ENCODE results near the gene EFNA5. TPM values are rescaled to one million over a fixed set of nuclear protein-coding genes. Genes with fewer than 3 reads are reported as not detected.

The EFNA5 gene
- polyA plus RNA-seq, 1 donor (not counting 4 experiments of a cell fraction or from before 2014, with no cell fraction given): 4.8 TPM

DNA sequence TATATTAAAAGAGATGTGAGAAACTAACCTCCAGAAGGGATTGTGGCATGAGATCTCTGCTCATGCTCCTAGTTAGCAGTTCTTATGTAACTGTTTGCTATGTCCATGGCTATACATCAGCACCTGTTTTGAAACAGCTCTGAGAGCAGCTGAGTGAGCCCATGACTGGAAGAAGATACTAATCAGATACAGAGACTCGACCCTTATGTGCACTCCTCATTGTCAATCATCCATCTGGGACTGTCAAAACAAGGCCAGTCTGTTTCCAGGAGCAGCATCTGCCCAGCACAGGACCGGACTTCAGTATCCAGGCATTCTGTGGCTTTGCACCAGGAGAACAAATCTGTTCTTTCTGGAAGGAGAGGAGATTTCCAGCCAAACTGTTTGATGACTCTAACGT is 77.7 kb downstream of the EFNA5 start:
- no peak for DNase-seq (ENCODE audit: low read depth, low spot score)

DNA sequence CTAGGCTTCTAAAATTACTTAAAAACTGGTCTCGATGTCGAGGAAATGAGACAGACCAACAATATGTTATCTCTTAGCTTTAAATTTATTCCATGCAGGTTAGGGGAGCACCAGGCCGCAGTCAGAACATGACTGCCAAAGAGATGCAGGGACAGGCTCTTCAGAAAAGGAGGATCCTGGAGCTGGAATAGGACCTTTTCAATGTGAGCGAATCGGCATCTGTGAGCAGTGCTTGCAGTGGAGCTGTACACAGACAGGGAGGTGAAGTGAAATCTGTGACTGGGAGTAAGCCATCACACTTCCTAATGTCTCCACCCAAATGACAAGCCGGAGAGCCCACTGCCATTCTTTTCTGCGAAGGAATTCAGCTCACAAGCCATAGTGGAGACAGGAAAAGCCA is 78.2 kb downstream of the EFNA5 start:
- peak; percentile 20 for FAIRE-seq
- Histone ChIP-seq H3K27me3 (ENCODE audit: control insufficient read depth, extremely low read depth, insufficient read depth, low read length) (no peaks in the 10 kb centered on the region), H2AFZ (ENCODE audit: control insufficient read depth, low read length) (no peak overlapping the region), H3K4me3 (ENCODE audit: control insufficient read depth in 2 of 3, extremely low read depth in 1 of 3, insufficient read depth in 2 of 3, low read depth in 1 of 3, low read length in 3 of 3) (no peak overlapping the region), H3K9me1 (ENCODE audit: control insufficient read depth, extremely low read depth, insufficient read depth, low read length) (no peaks in the 10 kb centered on the region), H3K4me1 (ENCODE audit: control insufficient read depth, extremely low read depth, insufficient read depth, low read length) (peaks cover 13% of the 10 kb centered on the region), H3K9ac (ENCODE audit: control insufficient read depth, extremely low read depth, insufficient read depth, low read length) (no peak overlapping the region), H3K4me2 (ENCODE audit: control insufficient read depth, extremely low read depth, insufficient read depth, low read depth, low read length) (no peak overlapping the region), H3K9me3 (ENCODE audit: control insufficient read depth, low read depth, low read length) (no peaks in the 10 kb centered on the region), H3K27ac (ENCODE audit: control insufficient read depth, insufficient read depth, low read length) (no peak overlapping the region), H4K20me1 (ENCODE audit: control insufficient read depth, extremely low read depth, insufficient read depth, low read length) (no peaks in the 10 kb centered on the region), H3K79me2 (ENCODE audit: control insufficient read depth, insufficient read depth, low read length) (peaks cover 6% of the 10 kb centered on the region), H3K36me3 (ENCODE audit: control insufficient read depth in 2 of 2, extremely low read depth in 1 of 2, insufficient read depth in 2 of 2, low read length in 2 of 2) (no peaks in the 10 kb centered on the region)
- no peak for DNase-seq (ENCODE audit: low read depth, low spot score)
- TF ChIP-seq EZH2 (IDR thresholded peaks at IDR 0.05; ENCODE audit: low read length): no peak
- TF ChIP-seq, protein P1, sequence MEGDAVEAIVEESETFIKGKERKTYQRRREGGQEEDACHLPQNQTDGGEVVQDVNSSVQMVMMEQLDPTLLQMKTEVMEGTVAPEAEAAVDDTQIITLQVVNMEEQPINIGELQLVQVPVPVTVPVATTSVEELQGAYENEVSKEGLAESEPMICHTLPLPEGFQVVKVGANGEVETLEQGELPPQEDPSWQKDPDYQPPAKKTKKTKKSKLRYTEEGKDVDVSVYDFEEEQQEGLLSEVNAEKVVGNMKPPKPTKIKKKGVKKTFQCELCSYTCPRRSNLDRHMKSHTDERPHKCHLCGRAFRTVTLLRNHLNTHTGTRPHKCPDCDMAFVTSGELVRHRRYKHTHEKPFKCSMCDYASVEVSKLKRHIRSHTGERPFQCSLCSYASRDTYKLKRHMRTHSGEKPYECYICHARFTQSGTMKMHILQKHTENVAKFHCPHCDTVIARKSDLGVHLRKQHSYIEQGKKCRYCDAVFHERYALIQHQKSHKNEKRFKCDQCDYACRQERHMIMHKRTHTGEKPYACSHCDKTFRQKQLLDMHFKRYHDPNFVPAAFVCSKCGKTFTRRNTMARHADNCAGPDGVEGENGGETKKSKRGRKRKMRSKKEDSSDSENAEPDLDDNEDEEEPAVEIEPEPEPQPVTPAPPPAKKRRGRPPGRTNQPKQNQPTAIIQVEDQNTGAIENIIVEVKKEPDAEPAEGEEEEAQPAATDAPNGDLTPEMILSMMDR (optimal IDR thresholded peaks at IDR 0.05 in 1 of 3, IDR thresholded peaks at IDR 0.05 in 1 of 3, conservative IDR thresholded peaks at IDR 0.05 in 1 of 3; ENCODE audit: extremely low read depth in 1 of 3, insufficient read depth in 2 of 3, low read length in 3 of 3): no peak
- dilution Hi-C loops (cut with MboI; ENCODE audit: extremely low pct_ligation_motif_present, low sequenced_read_pairs): no loop called here

More for the DNA sequence above, 77.7 kb downstream of the EFNA5 start:
- Histone ChIP-seq H3K4me2 (ENCODE audit: control insufficient read depth, extremely low read depth, insufficient read depth, low read depth, low read length) (no peak overlapping the region), H3K79me2 (ENCODE audit: control insufficient read depth, insufficient read depth, low read length) (peaks cover 6% of the 10 kb centered on the region), H3K27me3 (ENCODE audit: control insufficient read depth, extremely low read depth, insufficient read depth, low read length) (no peaks in the 10 kb centered on the region), H3K9me3 (ENCODE audit: control insufficient read depth, low read depth, low read length) (no peaks in the 10 kb centered on the region), H3K9ac (ENCODE audit: control insufficient read depth, extremely low read depth, insufficient read depth, low read length) (no peak overlapping the region), H3K4me3 (ENCODE audit: control insufficient read depth in 2 of 3, extremely low read depth in 1 of 3, insufficient read depth in 2 of 3, low read depth in 1 of 3, low read length in 3 of 3) (no peak overlapping the region), H2AFZ (ENCODE audit: control insufficient read depth, low read length) (no peak overlapping the region), H3K4me1 (ENCODE audit: control insufficient read depth, extremely low read depth, insufficient read depth, low read length) (peaks cover 13% of the 10 kb centered on the region), H3K9me1 (ENCODE audit: control insufficient read depth, extremely low read depth, insufficient read depth, low read length) (no peaks in the 10 kb centered on the region), H3K27ac (ENCODE audit: control insufficient read depth, insufficient read depth, low read length) (no peak overlapping the region), H4K20me1 (ENCODE audit: control insufficient read depth, extremely low read depth, insufficient read depth, low read length) (no peaks in the 10 kb centered on the region), H3K36me3 (ENCODE audit: control insufficient read depth in 2 of 2, extremely low read depth in 1 of 2, insufficient read depth in 2 of 2, low read length in 2 of 2) (no peaks in the 10 kb centered on the region)
- no peak for FAIRE-seq
- TF ChIP-seq, protein P1 (optimal IDR thresholded peaks at IDR 0.05 in 1 of 3, IDR thresholded peaks at IDR 0.05 in 1 of 3, conservative IDR thresholded peaks at IDR 0.05 in 1 of 3; ENCODE audit: extremely low read depth in 1 of 3, insufficient read depth in 2 of 3, low read length in 3 of 3): no peak
- no peak for TF ChIP-seq EZH2 (IDR thresholded peaks at IDR 0.05; ENCODE audit: low read length)
- dilution Hi-C loops (cut with MboI; ENCODE audit: extremely low pct_ligation_motif_present, low sequenced_read_pairs): no loop called here

Data from keratinocyte (primary cell).